Measurements from ENCODE around the gene CALHM3.
"Not testable (repeated sequence)": the region's sequence is repeated elsewhere in the genome, so short reads cannot be mapped to it uniquely, and the experiment has no call there.

The CALHM3 gene

GRCh38 chr10:103479135-103479534, at the start of gene CALHM3:
TSS of gene CALHM3 (minus strand) at chr10:103479240. CDS start at chr10:103479032, 208 bp downstream.
- peak; percentile 47 for DNase-seq

GRCh38 chr10:103528549-103528948, 49.5 kb upstream of the CALHM3 start:
- DNase-seq, result no peak

- not testable (repeated sequence) for DNase-seq
Measured at GRCh38 chr10:103527476-103527875, 48.4 kb upstream of the CALHM3 start.

- no peak for DNase-seq
Measured at GRCh38 chr10:103525901-103526300, 46.9 kb upstream of the CALHM3 start.

- DNase-seq, result no peak
Measured at GRCh38 chr10:103523683-103524082, 44.6 kb upstream of the CALHM3 start.

- DNase-seq, result not testable (repeated sequence)
Measured at GRCh38 chr10:103522006-103522405, 43.0 kb upstream of the CALHM3 start.

- DNase-seq, result no peak
Measured at GRCh38 chr10:103519798-103520197, 40.8 kb upstream of the CALHM3 start.

GRCh38 chr10:103517234-103518085, 38.4 kb upstream of the CALHM3 start:
- no peak for DNase-seq

- DNase-seq, result no peak
Measured at GRCh38 chr10:103514244-103514643, 35.2 kb upstream of the CALHM3 start.

GRCh38 chr10:103513380-103514060, 34.5 kb upstream of the CALHM3 start:
- DNase-seq, result no peak

GRCh38 chr10:103512591-103513379, 33.7 kb upstream of the CALHM3 start:
- DNase-seq, result peak; percentile 31

GRCh38 chr10:103512166-103512565, 33.1 kb upstream of the CALHM3 start:
- no peak for DNase-seq

GRCh38 chr10:103510791-103511752, 32.0 kb upstream of the CALHM3 start:
- DNase-seq, result no peak

GRCh38 chr10:103510046-103510685, 31.1 kb upstream of the CALHM3 start:
- DNase-seq, result no peak

GRCh38 chr10:103507235-103508191, 28.5 kb upstream of the CALHM3 start:
- peak; percentile 97 for DNase-seq

- DNase-seq, result no peak
Measured at GRCh38 chr10:103506061-103506460, 27.0 kb upstream of the CALHM3 start.

- DNase-seq, result peak; percentile 88
Measured at GRCh38 chr10:103504181-103504783, 25.2 kb upstream of the CALHM3 start.

GRCh38 chr10:103503777-103504176, 24.7 kb upstream of the CALHM3 start:
- not testable (repeated sequence) for DNase-seq

GRCh38 chr10:103502849-103503660, 24.0 kb upstream of the CALHM3 start:
- DNase-seq, result peak; percentile 59
